ENCODE results near the gene PLCH2.
A peak's percentile ranks its signal among the peaks of the same experiment; 100 is the strongest.
"Not testable (repeated sequence)": the region's sequence is repeated elsewhere in the genome, so short reads cannot be mapped to it uniquely, and the experiment has no call there.

The PLCH2 gene

GRCh38 chr1:2547210-2548067, 71.3 kb downstream of the PLCH2 start:
- DNase-seq: peak; percentile 54

- peak; percentile 92 for DNase-seq
These were observed 72.0 kb downstream of the PLCH2 start for GRCh38 chr1:2548068-2548589.

GRCh38 chr1:2549367-2550029, 73.4 kb downstream of the PLCH2 start:
- DNase-seq: not testable (repeated sequence)

- DNase-seq: not testable (repeated sequence)
These were observed 74.3 kb downstream of the PLCH2 start for GRCh38 chr1:2550309-2550861.

GRCh38 chr1:2551544-2551943, 75.5 kb downstream of the PLCH2 start:
- not testable (repeated sequence) for DNase-seq

- DNase-seq: no peak
These were observed 76.1 kb downstream of the PLCH2 start for GRCh38 chr1:2552189-2552588.

DNA sequence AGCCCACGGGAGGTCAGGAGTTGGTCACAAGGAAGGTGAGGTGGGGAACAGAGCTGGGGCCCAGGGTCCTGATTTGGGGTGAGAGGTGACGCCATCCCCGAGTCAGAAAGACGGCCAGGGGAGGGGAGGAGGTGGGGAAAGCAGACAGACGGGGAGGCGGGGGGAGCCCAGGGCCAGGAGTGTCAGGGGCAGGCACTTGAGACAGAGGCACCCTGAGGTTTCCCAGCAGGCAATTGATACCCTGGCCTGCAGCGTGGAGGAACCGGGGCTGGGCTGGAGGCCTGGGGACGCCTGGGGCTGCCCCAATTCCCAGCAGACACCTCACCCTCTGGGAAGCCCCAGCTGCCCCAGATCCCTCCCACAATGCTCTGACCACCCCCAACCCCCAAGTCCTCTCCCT, 77.0 kb downstream of the PLCH2 start:
- not testable (repeated sequence) for DNase-seq

- no peak for DNase-seq
These were observed 78.0 kb downstream of the PLCH2 start for GRCh38 chr1:2553871-2554620.

GRCh38 chr1:2554621-2555387, 78.7 kb downstream of the PLCH2 start:
- DNase-seq: peak; percentile 76

Measured in CD4-positive, alpha-beta T cell treated with Interleukin-6 for 4 hours (primary cell).